ENCODE measurements around the gene SDR39U1. TPM values are rescaled to one million over a fixed set of nuclear protein-coding genes. Genes with fewer than 3 reads are reported as not detected.

The SDR39U1 gene
- total and polyA plus RNA-seq, 5 donors from 2014 or later = 46.1 to 79.9 (median 60.5) TPM

DNA sequence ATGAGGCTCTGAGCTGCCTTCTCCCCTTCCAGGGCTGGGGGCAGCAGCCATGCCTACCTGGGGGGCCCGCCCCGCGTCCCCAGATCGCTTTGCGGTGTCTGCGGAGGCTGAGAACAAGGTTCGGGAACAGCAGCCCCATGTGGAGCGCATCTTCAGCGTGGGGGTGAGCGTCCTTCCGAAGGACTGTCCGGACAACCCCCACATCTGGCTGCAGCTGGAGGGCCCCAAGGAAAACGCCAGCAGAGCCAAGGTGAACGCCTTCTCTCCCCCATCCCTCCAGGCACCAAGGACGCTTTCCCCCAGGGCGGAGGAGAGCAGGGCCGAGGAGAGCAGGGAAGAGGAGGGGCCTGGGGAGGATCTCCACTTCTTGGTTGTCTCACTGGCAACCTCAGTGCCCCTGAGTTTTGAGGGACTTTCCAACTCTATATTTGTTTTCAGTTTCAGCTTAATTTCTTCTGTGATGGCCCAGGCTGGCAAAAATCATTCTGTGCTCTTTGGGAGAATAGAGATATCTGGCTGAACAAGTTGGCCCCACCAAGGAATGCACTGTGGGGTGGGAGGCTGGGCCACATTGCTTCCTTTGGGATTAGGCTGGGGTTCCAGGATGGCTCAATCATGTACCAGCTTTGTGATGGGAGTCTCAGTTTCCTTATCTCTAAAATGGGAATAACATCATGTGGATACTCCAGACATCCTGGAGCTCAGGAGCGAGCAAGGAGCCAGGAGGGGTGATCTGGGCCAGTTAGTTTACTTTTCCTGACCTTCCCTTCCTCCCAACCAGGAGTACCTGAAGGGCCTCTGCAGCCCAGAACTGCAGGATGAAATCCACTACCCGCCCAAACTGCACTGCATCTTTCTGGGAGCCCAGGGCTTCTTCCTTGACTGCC lies 11.7 kb downstream of the SDR39U1 start:
- ATAC-seq (ENCODE audit: low read depth in 2 of 2) = peak; percentile 31 to 40
- H3K4me3 Mint-ChIP-seq = peak overlapping the region; percentile 83 to 93 (median 92)
- H3K36me3 Mint-ChIP-seq = peaks cover 22% of the 10 kb centered on the region
- Histone ChIP-seq H3K27ac (ENCODE audit: insufficient read depth, low read length, poor library complexity, severe bottlenecking) (peak overlapping the region; percentile 95), H3K27me3 (ENCODE audit: control insufficient read depth, insufficient read depth, low read length) (no peaks in the 10 kb centered on the region), H3K36me3 (ENCODE audit: control insufficient read depth, insufficient read depth, low read length) (peaks cover 22% of the 10 kb centered on the region), H3K4me1 (ENCODE audit: control insufficient read depth, insufficient read depth, low read length, poor library complexity, severe bottlenecking) (peaks cover 32% of the 10 kb centered on the region), H3K9me3 (ENCODE audit: control insufficient read depth in 2 of 2, low read length in 2 of 2) (no peaks in the 10 kb centered on the region), H3K4me3 (ENCODE audit: low read depth, low read length) (peak overlapping the region; percentile 91)
- no peaks in the 10 kb centered on the region for H3K27me3 Mint-ChIP-seq
- no peaks in the 10 kb centered on the region for H3K9me3 Mint-ChIP-seq
- peak overlapping the region; percentile 93 to 97 (median 97) for H3K27ac Mint-ChIP-seq
- peak; percentile 52 to 78 (median 62) for DNase-seq
- H3K4me1 Mint-ChIP-seq = peaks cover 0 to 55% (median 32%) of the 10 kb centered on the region in 4 donors

DNA sequence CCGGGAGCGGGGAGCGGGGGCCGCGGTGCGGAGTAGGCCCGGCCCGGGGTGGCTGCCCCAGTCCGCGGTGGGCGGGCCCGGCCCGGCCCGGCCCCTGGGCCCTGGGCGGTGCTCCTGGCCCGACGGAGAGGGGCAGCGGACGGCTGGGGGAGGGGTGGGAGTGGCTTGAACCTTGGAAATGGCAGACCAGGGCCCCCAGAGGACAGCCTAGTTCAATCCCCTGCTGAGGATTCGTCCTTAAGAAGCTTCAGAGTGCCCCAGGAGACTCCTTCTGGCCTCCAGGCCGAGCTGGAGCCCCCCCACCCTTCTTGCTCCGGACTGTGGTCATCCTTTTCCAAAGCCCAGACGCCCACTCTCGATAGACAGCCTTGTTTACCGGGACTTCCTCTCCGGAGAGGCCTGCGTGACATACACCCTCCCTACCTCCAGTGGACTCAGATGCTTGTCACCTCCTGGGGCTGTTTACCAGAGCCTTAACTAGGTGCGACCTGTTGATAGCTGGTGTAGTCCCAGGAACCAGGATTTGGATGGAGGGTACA lies 12.4 kb downstream of the SDR39U1 start:
- no peaks in the 10 kb centered on the region for H3K27me3 Mint-ChIP-seq
- peaks cover 0 to 57% (median 38%) of the 10 kb centered on the region in 4 donors for H3K4me1 Mint-ChIP-seq
- peaks cover 21% of the 10 kb centered on the region for H3K36me3 ChIP-seq (ENCODE audit: control insufficient read depth, insufficient read depth, low read length)
- ATAC-seq (ENCODE audit: low read depth in 2 of 2) = peak; percentile 29 to 42
- peak overlapping the region; percentile 95 for H3K27ac ChIP-seq (ENCODE audit: insufficient read depth, low read length, poor library complexity, severe bottlenecking)
- peaks cover 15% of the 10 kb centered on the region for H3K36me3 Mint-ChIP-seq
- H3K4me1 ChIP-seq (ENCODE audit: control insufficient read depth, insufficient read depth, low read length, poor library complexity, severe bottlenecking) = peaks cover 32% of the 10 kb centered on the region
- no peaks in the 10 kb centered on the region for H3K9me3 ChIP-seq (ENCODE audit: control insufficient read depth in 2 of 2, low read length in 2 of 2)
- H3K4me3 ChIP-seq (ENCODE audit: low read depth, low read length) = peak overlapping the region; percentile 91
- H3K27me3 ChIP-seq (ENCODE audit: control insufficient read depth, insufficient read depth, low read length) = no peaks in the 10 kb centered on the region
- H3K9me3 Mint-ChIP-seq = no peaks in the 10 kb centered on the region
- peak in 2 of 3 donors; percentile 48 to 74 for DNase-seq
- peak overlapping the region; percentile 83 to 93 (median 92) for H3K4me3 Mint-ChIP-seq
- H3K27ac Mint-ChIP-seq = peak overlapping the region; percentile 93 to 97 (median 97)

DNA sequence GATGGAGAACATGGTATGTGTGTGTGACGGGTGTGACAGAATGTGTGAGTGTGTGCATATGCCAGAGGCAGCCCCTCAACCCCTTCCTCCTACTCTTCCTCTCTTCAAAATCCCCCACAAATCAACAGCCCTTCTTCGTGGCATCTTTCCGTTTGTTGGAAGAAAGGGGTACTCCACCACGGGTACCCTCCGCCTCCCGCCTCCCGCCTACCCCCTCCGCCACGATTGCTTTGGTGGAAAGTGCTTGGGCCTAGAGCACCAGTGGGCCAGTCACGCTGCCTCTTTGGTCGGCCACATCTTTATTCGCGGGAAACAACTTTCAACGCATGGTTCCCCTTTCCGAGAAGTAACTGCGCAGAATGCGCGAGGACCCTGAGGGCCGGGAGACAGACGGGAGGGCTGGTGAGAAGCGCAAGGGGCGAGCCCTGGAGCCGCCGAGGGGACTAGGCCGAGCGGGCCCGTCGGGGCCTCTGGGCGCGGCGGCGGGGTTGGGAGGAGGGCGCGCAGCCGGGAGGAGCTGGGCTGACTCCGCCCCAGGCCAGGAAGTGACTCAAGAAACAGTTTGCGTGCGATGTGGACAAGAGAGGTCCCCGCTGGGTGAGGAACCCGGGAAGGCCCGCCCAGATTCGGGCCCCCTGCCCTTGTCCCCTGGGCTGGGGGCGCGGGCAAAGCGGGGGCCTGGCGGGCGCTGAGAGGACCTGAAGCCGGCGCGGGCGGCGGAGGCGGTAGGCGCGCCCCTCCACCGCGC lies 13.0 kb downstream of the SDR39U1 start, which contains the start of the genes CBLN3 and KHNYN:
Gene CBLN3, minus strand, starts transcription at position 274 of the 748 bp plus-strand sequence. CDS start 614 bp downstream, outside the sequence.
Gene KHNYN, plus strand, starts transcription at position 560 of the 748 bp plus-strand sequence. CDS start 777 bp downstream, outside the sequence.
- Mint-ChIP-seq H3K9me3 (no peaks in the 10 kb centered on the region), H3K4me1 (peaks cover 0 to 56% (median 37%) of the 10 kb centered on the region in 4 donors), H3K4me3 (peak within 1 kb of the TSS; percentile 83 to 95 (median 93)), H3K36me3 (peaks cover 13% of the 10 kb centered on the region), H3K27me3 (no peaks in the 10 kb centered on the region), H3K27ac (peak within 1 kb of the TSS; percentile 93 to 98 (median 97))
- DNase-seq (peak; percentile 81 to 93 (median 89)), ATAC-seq (ENCODE audit: low read depth in 2 of 2) (peak; percentile 81 to 84)
- Histone ChIP-seq H3K27ac (ENCODE audit: insufficient read depth, low read length, poor library complexity, severe bottlenecking) (peak within 1 kb of the TSS; percentile 95), H3K36me3 (ENCODE audit: control insufficient read depth, insufficient read depth, low read length) (peaks cover 21% of the 10 kb centered on the region), H3K4me3 (ENCODE audit: low read depth, low read length) (peak within 1 kb of the TSS; percentile 91), H3K27me3 (ENCODE audit: control insufficient read depth, insufficient read depth, low read length) (no peaks in the 10 kb centered on the region), H3K4me1 (ENCODE audit: control insufficient read depth, insufficient read depth, low read length, poor library complexity, severe bottlenecking) (peaks cover 32% of the 10 kb centered on the region), H3K9me3 (ENCODE audit: control insufficient read depth in 2 of 2, low read length in 2 of 2) (no peaks in the 10 kb centered on the region)

DNA sequence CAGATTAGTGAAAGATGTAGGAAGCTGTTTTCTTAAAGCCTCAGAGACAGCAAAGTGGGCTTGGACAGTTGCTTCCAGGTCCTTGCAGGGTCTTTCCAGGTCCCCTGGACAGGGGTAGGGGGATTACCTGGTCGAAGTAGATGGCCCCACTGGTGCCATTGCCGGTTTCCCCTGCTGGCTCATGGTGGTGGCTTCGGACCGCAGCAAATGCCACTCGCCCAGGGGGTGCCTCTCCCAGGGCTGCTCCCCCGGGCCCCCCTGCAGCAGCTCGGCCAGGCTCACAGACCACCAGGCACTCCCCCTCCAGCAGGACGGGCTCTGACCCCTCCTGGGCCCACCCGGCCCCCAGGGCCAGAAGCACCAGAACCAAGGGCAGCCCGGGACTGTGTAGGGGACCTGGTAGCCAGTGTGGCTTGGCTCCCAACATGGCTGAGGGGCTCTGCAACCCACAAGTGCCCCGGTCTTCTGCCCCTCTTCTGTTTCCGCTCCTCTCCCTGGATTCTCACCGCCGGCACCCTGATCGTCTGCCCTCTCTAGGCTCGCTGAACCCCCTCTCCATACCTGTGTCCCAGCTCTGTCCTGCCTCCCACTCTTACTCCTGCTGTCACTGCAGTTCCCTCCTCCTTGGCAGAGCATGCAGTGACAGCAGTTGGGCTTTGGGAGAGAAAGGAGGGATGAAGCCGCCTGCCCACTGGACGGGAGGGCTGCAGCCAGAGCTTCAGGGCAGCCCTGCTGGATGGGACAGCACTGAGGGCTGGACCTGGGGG lies 13.8 kb downstream of the SDR39U1 start:
- H3K27ac ChIP-seq (ENCODE audit: insufficient read depth, low read length, poor library complexity, severe bottlenecking) = peak overlapping the region; percentile 95
- Mint-ChIP-seq H3K27ac (peak overlapping the region; percentile 93 to 98 (median 97)), H3K4me1 (peaks cover 0 to 56% (median 37%) of the 10 kb centered on the region in 4 donors), H3K4me3 (peak overlapping the region in 3 of 4 donors; percentile 89 to 95 (median 94)), H3K9me3 (no peaks in the 10 kb centered on the region), H3K36me3 (peaks cover 10% of the 10 kb centered on the region), H3K27me3 (no peaks in the 10 kb centered on the region)
- no peaks in the 10 kb centered on the region for H3K27me3 ChIP-seq (ENCODE audit: control insufficient read depth, insufficient read depth, low read length)
- peaks cover 32% of the 10 kb centered on the region for H3K4me1 ChIP-seq (ENCODE audit: control insufficient read depth, insufficient read depth, low read length, poor library complexity, severe bottlenecking)
- peaks cover 17% of the 10 kb centered on the region for H3K36me3 ChIP-seq (ENCODE audit: control insufficient read depth, insufficient read depth, low read length)
- ATAC-seq (ENCODE audit: low read depth in 2 of 2) (no peak), DNase-seq (no peak)
- peak overlapping the region; percentile 24 for H3K4me3 ChIP-seq (ENCODE audit: low read depth, low read length)
- no peaks in the 10 kb centered on the region for H3K9me3 ChIP-seq (ENCODE audit: control insufficient read depth in 2 of 2, low read length in 2 of 2)

DNA sequence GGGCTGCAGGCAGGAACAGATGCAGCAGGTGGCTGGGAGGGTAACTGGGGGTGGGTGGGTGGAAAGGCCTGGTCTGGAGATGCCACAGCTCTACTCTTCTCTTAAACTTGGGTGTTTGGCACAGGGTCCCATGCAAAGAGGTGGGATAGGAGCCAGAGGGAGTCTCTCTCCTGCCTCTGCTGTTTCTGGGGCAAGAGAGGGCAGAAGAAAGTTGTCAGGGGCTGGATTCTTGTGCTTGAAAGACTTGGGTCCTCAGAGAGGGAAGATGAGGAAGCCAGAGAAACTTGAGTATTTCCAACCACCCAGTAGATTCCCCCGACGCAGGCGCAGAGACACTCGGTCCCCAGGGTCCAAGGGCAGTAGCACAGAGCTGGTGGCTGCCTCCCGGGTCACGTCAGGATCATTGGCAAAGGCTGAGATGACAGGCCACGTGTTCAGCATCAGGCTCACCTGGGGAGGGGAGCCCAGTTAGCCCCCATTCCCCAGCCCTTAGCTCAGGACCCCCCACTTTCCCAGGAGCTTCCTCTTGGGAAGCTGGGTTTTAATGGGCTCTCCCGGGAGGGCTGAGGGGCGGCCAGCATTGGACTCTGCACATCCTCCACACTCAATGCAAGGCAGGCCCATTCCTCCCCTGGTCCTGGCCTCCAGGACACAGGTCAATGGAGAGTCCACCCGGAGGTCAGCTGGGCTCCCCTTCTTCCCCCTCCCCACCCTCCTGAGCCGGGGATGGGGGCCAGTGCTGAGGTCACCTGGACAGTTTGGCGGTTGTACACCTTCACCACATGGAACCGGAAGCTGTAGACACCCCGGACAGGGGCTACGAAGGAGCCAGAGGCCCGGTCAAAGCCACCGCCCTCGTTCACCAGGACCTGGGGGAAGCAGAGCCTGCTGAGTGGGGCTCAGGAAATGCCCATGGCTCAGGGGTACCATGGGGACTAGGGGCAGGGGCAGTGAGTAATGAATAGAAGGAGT lies 14.8 kb downstream of the SDR39U1 start:
- Histone ChIP-seq H3K9me3 (ENCODE audit: control insufficient read depth in 2 of 2, low read length in 2 of 2) (no peaks in the 10 kb centered on the region), H3K27ac (ENCODE audit: insufficient read depth, low read length, poor library complexity, severe bottlenecking) (no peak overlapping the region), H3K4me3 (ENCODE audit: low read depth, low read length) (no peak overlapping the region), H3K27me3 (ENCODE audit: control insufficient read depth, insufficient read depth, low read length) (no peaks in the 10 kb centered on the region), H3K36me3 (ENCODE audit: control insufficient read depth, insufficient read depth, low read length) (peaks cover 9% of the 10 kb centered on the region), H3K4me1 (ENCODE audit: control insufficient read depth, insufficient read depth, low read length, poor library complexity, severe bottlenecking) (peaks cover 32% of the 10 kb centered on the region)
- Mint-ChIP-seq H3K27ac (peak overlapping the region in 2 of 3 donors; percentile 60 to 69), H3K9me3 (no peaks in the 10 kb centered on the region), H3K27me3 (no peaks in the 10 kb centered on the region), H3K4me3 (peak overlapping the region in 3 of 4 donors; percentile 22 to 65 (median 35)), H3K4me1 (peaks cover 0 to 53% (median 33%) of the 10 kb centered on the region in 4 donors), H3K36me3 (peaks cover 5% of the 10 kb centered on the region)
- ATAC-seq (ENCODE audit: low read depth in 2 of 2) (no peak), DNase-seq (no peak)

DNA sequence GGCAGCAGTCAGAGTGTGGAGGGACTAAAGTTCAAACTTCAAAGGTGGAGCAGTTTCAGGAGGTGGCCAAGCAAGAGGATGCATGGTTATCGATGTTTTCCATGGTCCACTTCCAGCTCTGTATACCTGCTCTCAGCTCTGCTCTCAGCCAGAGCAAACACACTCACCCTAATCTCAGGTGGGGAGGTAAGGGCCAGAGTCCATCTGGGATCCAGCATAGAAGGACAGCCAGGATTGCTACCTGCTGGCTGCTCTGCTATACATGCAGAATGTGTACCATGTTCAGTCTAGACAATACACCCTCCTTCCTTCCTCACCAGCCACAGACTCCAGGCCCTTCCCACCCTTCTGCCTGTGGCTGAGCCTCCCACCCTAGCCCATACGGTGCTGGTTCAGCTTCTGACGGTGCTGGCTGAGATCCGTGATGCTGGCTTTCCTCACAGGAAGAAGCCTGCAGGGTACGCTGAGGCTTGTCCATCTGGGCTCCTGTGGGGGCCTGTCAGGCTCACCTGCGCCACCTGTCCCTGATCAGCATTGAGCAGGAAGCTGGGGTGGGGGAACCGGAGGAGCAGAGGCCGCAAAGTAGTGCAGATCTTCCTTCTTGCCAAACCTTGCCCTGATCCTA lies 15.6 kb downstream of the SDR39U1 start:
- no peaks in the 10 kb centered on the region for H3K27me3 Mint-ChIP-seq
- no peak overlapping the region for H3K27ac ChIP-seq (ENCODE audit: insufficient read depth, low read length, poor library complexity, severe bottlenecking)
- H3K4me3 Mint-ChIP-seq = peak overlapping the region; percentile 37 to 69 (median 60)
- H3K4me3 ChIP-seq (ENCODE audit: low read depth, low read length) = no peak overlapping the region
- DNase-seq (peak in 1 of 3 donors; percentile 43), ATAC-seq (ENCODE audit: low read depth in 2 of 2) (no peak)
- H3K9me3 ChIP-seq (ENCODE audit: control insufficient read depth in 2 of 2, low read length in 2 of 2) = no peaks in the 10 kb centered on the region
- no peaks in the 10 kb centered on the region for H3K27me3 ChIP-seq (ENCODE audit: control insufficient read depth, insufficient read depth, low read length)
- peaks cover 30% of the 10 kb centered on the region for H3K4me1 ChIP-seq (ENCODE audit: control insufficient read depth, insufficient read depth, low read length, poor library complexity, severe bottlenecking)
- peaks cover 5% of the 10 kb centered on the region for H3K36me3 Mint-ChIP-seq
- H3K27ac Mint-ChIP-seq = peak overlapping the region; percentile 77 to 89 (median 83)
- H3K36me3 ChIP-seq (ENCODE audit: control insufficient read depth, insufficient read depth, low read length) = peaks cover 2% of the 10 kb centered on the region
- peaks cover 0 to 52% (median 32%) of the 10 kb centered on the region in 4 donors for H3K4me1 Mint-ChIP-seq
- no peaks in the 10 kb centered on the region for H3K9me3 Mint-ChIP-seq
